Gastroesophageal sphincter (tissue), 3 donors: ENCODE data around the gene SPOP.
A peak's percentile ranks its signal among the peaks of the same experiment; 100 is the strongest.

ENCODE experiments used
- CTCF ChIP-seq, 4 experiments: fragments of 200-600 bp in 2 of 4; fragments of 450-650 bp in 2 of 4; sonication (generic) in 1 of 4; IDR thresholded peaks; one replicate each; pipeline ENCODE4 v1.5.1; 2017 to 2019; ENCODE audit warnings: antibody characterized with exemption in 4 of 4, mild to moderate bottlenecking in 2 of 4, moderate library complexity in 2 of 4
- POLR2A ChIP-seq, 2 donors: fragments of 450-650 bp; IDR thresholded peaks; one replicate each; pipeline ENCODE4 v1.6.1; 2017; ENCODE audit warnings: antibody characterized with exemption in 2 of 2, mild to moderate bottlenecking in 2 of 2, moderate library complexity in 1 of 2

- peak; percentile 68 for TF ChIP-seq POLR2A (IDR thresholded peaks at IDR 0.05)
- TF ChIP-seq CTCF (IDR thresholded peaks at IDR 0.05), result peak; percentile 37 to 80 (median 66)
These were observed 30.0 kb upstream of the SPOP start, which contains the start of gene SLC35B1 for GRCh38 chr17:49707608-49708514.
